ENCODE measurements around the gene BCR. TPM values are rescaled to one million over a fixed set of nuclear protein-coding genes. Genes with fewer than 3 reads are reported as not detected.

The BCR gene
- total and polyA plus RNA-seq, 2 donors (not counting 1 experiment from before 2014, with no cell fraction given) = 15.7 to 66.6 TPM

- Histone ChIP-seq H3K4me3 (replicated peaks in 1 of 4; ENCODE audit: control extremely low read depth in 1 of 4, insufficient read depth in 1 of 4, low read depth in 3 of 4, low read length in 4 of 4) (no peak overlapping the region), H3K9ac (ENCODE audit: insufficient read depth, low read length) (no peak overlapping the region), H2AFZ (ENCODE audit: low read length) (no peak overlapping the region), H3K27ac (ENCODE audit: insufficient read depth, low read length) (no peak overlapping the region), H4K20me1 (ENCODE audit: control insufficient read depth, extremely low read depth, insufficient read depth, low read length) (no peaks in the 10 kb centered on the region), H3K27me3 (ENCODE audit: control insufficient read depth, insufficient read depth, low read length) (no peaks in the 10 kb centered on the region), H3K36me3 (ENCODE audit: control insufficient read depth, insufficient read depth, low read length) (no peaks in the 10 kb centered on the region), H3K9me3 (ENCODE audit: control insufficient read depth, insufficient read depth, low read depth, low read length) (no peaks in the 10 kb centered on the region), H3K79me2 (ENCODE audit: control insufficient read depth, insufficient read depth, low read length) (peaks cover 4% of the 10 kb centered on the region), H3K4me2 (ENCODE audit: extremely low read depth, insufficient read depth, low read length) (no peak overlapping the region), H3K4me1 (ENCODE audit: control insufficient read depth, extremely low read depth, insufficient read depth, low read length) (peaks cover 5% of the 10 kb centered on the region)
- DNase-seq (ENCODE audit: low read depth in 2 of 2) = no peak
- TF ChIP-seq CTCF (conservative IDR thresholded peaks at IDR 0.05 in 1 of 2, IDR thresholded peaks at IDR 0.05 in 1 of 2; ENCODE audit: low read depth in 1 of 2, low read length in 2 of 2) = no peak
- no peak for TF ChIP-seq EZH2 (IDR thresholded peaks at IDR 0.05; ENCODE audit: low read length, missing control alignments)
These were observed 47.1 kb downstream of the BCR start for GRCh38 chr22:23227380-23227779.

- no peak overlapping the region for H2AFZ ChIP-seq (ENCODE audit: low read length)
- H3K79me2 ChIP-seq (ENCODE audit: control insufficient read depth, insufficient read depth, low read length) = peaks cover 6% of the 10 kb centered on the region
- H3K4me1 ChIP-seq (ENCODE audit: control insufficient read depth, extremely low read depth, insufficient read depth, low read length) = peaks cover 5% of the 10 kb centered on the region
- no peaks in the 10 kb centered on the region for H3K36me3 ChIP-seq (ENCODE audit: control insufficient read depth, insufficient read depth, low read length)
- H3K4me3 ChIP-seq (replicated peaks in 1 of 4; ENCODE audit: control extremely low read depth in 1 of 4, insufficient read depth in 1 of 4, low read depth in 3 of 4, low read length in 4 of 4) = no peak overlapping the region
- no peak overlapping the region for H3K9ac ChIP-seq (ENCODE audit: insufficient read depth, low read length)
- no peak for DNase-seq (ENCODE audit: low read depth in 2 of 2)
- H3K9me3 ChIP-seq (ENCODE audit: control insufficient read depth, insufficient read depth, low read depth, low read length) = no peaks in the 10 kb centered on the region
- no peak overlapping the region for H3K27ac ChIP-seq (ENCODE audit: insufficient read depth, low read length)
- H3K27me3 ChIP-seq (ENCODE audit: control insufficient read depth, insufficient read depth, low read length) = no peaks in the 10 kb centered on the region
- TF ChIP-seq CTCF (conservative IDR thresholded peaks at IDR 0.05 in 1 of 2, IDR thresholded peaks at IDR 0.05 in 1 of 2; ENCODE audit: low read depth in 1 of 2, low read length in 2 of 2) (no peak), EZH2 (IDR thresholded peaks at IDR 0.05; ENCODE audit: low read length, missing control alignments) (no peak)
- no peak overlapping the region for H3K4me2 ChIP-seq (ENCODE audit: extremely low read depth, insufficient read depth, low read length)
- no peaks in the 10 kb centered on the region for H4K20me1 ChIP-seq (ENCODE audit: control insufficient read depth, extremely low read depth, insufficient read depth, low read length)
These were observed 48.2 kb downstream of the BCR start for GRCh38 chr22:23228503-23228902.

- no peak for DNase-seq (ENCODE audit: low read depth in 2 of 2)
- no peak overlapping the region for H2AFZ ChIP-seq (ENCODE audit: low read length)
- no peaks in the 10 kb centered on the region for H4K20me1 ChIP-seq (ENCODE audit: control insufficient read depth, extremely low read depth, insufficient read depth, low read length)
- H3K4me3 ChIP-seq (replicated peaks in 1 of 4; ENCODE audit: control extremely low read depth in 1 of 4, insufficient read depth in 1 of 4, low read depth in 3 of 4, low read length in 4 of 4) = no peak overlapping the region
- TF ChIP-seq CTCF (conservative IDR thresholded peaks at IDR 0.05 in 1 of 2, IDR thresholded peaks at IDR 0.05 in 1 of 2; ENCODE audit: low read depth in 1 of 2, low read length in 2 of 2) (no peak), EZH2 (IDR thresholded peaks at IDR 0.05; ENCODE audit: low read length, missing control alignments) (no peak)
- H3K36me3 ChIP-seq (ENCODE audit: control insufficient read depth, insufficient read depth, low read length) = no peaks in the 10 kb centered on the region
- no peak overlapping the region for H3K9ac ChIP-seq (ENCODE audit: insufficient read depth, low read length)
- H3K27me3 ChIP-seq (ENCODE audit: control insufficient read depth, insufficient read depth, low read length) = no peaks in the 10 kb centered on the region
- H3K9me3 ChIP-seq (ENCODE audit: control insufficient read depth, insufficient read depth, low read depth, low read length) = no peaks in the 10 kb centered on the region
- H3K79me2 ChIP-seq (ENCODE audit: control insufficient read depth, insufficient read depth, low read length) = peaks cover 3% of the 10 kb centered on the region
- H3K4me1 ChIP-seq (ENCODE audit: control insufficient read depth, extremely low read depth, insufficient read depth, low read length) = peaks cover 10% of the 10 kb centered on the region
- no peak overlapping the region for H3K4me2 ChIP-seq (ENCODE audit: extremely low read depth, insufficient read depth, low read length)
- H3K27ac ChIP-seq (ENCODE audit: insufficient read depth, low read length) = no peak overlapping the region
These were observed 49.3 kb downstream of the BCR start for GRCh38 chr22:23229646-23230045.
